Kidney (tissue), 14 donors: ENCODE measurements around the gene KIRREL3. TPM values are rescaled to one million over a fixed set of nuclear protein-coding genes. Genes with fewer than 3 reads are reported as not detected.

ENCODE experiments used
- DNase-seq, 5 donors: peaks; one replicate each; pipeline ENCODE4 v3.0.0-alpha.2; 2013 to 2020
- FAIRE-seq: peaks from 2 replicates; lab custom pipeline; 2012; peaks lifted over from hg19 to GRCh38; lab: Jason Lieb, UNC
- H3K27ac ChIP-seq, 2 donors: one replicate each; pipeline ENCODE4 v1.7.0; 2013; ENCODE audit warnings: low read depth in 2 of 2, low read length in 2 of 2, inconsistent platforms in 1 of 2
- H3K27me3 ChIP-seq: one replicate; pipeline ENCODE4 v1.7.1; 2013; ENCODE audit warnings: low read length, inconsistent platforms; ENCODE audit not compliant: control insufficient read depth, insufficient read depth
- H3K36me3 ChIP-seq, 3 donors: one replicate each; pipeline versions ENCODE4 v1.7.0 to v1.7.1; 2013; ENCODE audit warnings: low read length in 3 of 3, control low read depth in 1 of 3, inconsistent platforms in 1 of 3; ENCODE audit not compliant: insufficient read depth in 3 of 3, control insufficient read depth in 2 of 3
- H3K4me1 ChIP-seq, 3 donors: one replicate each; pipeline versions ENCODE4 v1.7.0 to v1.7.1; 2013; ENCODE audit warnings: low read length in 3 of 3, inconsistent platforms in 1 of 3, low read depth in 1 of 3; ENCODE audit not compliant: control insufficient read depth in 2 of 3, insufficient read depth in 2 of 3
- H3K4me3 ChIP-seq, 3 donors: one replicate each; pipeline versions ENCODE4 v1.7.0 to v1.8.1; 2013; ENCODE audit warnings: low read length in 3 of 3, control low read depth in 1 of 3, inconsistent platforms in 1 of 3
- H3K9ac ChIP-seq, 3 donors: one replicate each; pipeline versions ENCODE4 v1.7.0 to v1.7.1; 2013; ENCODE audit warnings: low read length in 3 of 3, control low read depth in 1 of 3, inconsistent platforms in 1 of 3
- H3K9me3 ChIP-seq, 3 donors: one replicate each; pipeline versions ENCODE4 v1.7.0 to v1.7.1; 2013; ENCODE audit warnings: low read length in 3 of 3, control low read depth in 1 of 3, inconsistent platforms in 1 of 3; ENCODE audit not compliant: control insufficient read depth in 2 of 3, insufficient read depth in 1 of 3
- CTCF ChIP-seq: IDR thresholded peaks from 3 replicates; pipeline ENCODE4 v1.5.1; 2012; ENCODE audit warnings: mild to moderate bottlenecking, moderate library complexity, borderline replicate concordance; ENCODE audit not compliant: insufficient read depth; ENCODE audit errors: extremely low read depth
- intact Hi-C: fragments of 100-400 bp; cut with DNase I; formaldehyde crosslinking; loops from one replicate; pipeline ENCODE4 v1.11.1; 2022
- polyA plus RNA-seq: library from polyadenylated mRNA; stranded (reverse); fragments of 350-450 nt; fragmentation: Illumina TruSeq; extraction: RNeasy Lipid Tissue Mini Kit (QIAGEN cat#74804); gene quantifications from one replicate; pipeline ENCODE4 v1.2.3, GENCODE V29; 2014; ENCODE audit warnings: low read depth, low replicate concordance; ENCODE audit not compliant: insufficient read depth
- total RNA-seq: library from RNA; stranded (reverse); fragmentation: NEBNext Ultra II Directional; extraction: Animal tissue kit (Norgen Biotek cat#: 25700); gene quantifications from one replicate; pipeline ENCODE4 v1.2.1, GENCODE V29; 2021
- donor health status: control.
- donor health status: control.
- donor health status: control.
- donor health status: control.
- donor health status: control.
- donor health status: DM: yes; HTN: yes; CAD: no.
- donor health status: Normal renal cell carcinoma (clear cell type).

Gene KIRREL3
- total and polyA plus RNA-seq, 2 donors from 2014 or later = 0.19 to 0.22 TPM

GRCh38 chr11:126797457-126798169 lies 203.0 kb downstream of the KIRREL3 start:
- H3K4me1 ChIP-seq = peaks cover 0 to 3% (median 0%) of the 10 kb centered on the region in 3 donors
- H3K36me3 ChIP-seq = peaks cover 0 to 3% (median 2%) of the 10 kb centered on the region in 3 donors
- intact Hi-C loops = no loop called here
- no peak for DNase-seq
- H3K4me3 ChIP-seq = no peak overlapping the region
- FAIRE-seq = no peak
- H3K9me3 ChIP-seq = peaks cover 0 to 5% (median 0%) of the 10 kb centered on the region in 3 donors
- no peaks in the 10 kb centered on the region for H3K27me3 ChIP-seq
- H3K9ac ChIP-seq = no peak overlapping the region
- H3K27ac ChIP-seq = no peak overlapping the region
- no peak for TF ChIP-seq CTCF

GRCh38 chr11:126793596-126793995 lies 207.0 kb downstream of the KIRREL3 start:
- Histone ChIP-seq H3K27me3 (no peaks in the 10 kb centered on the region), H3K36me3 (no peaks in the 10 kb centered on the region), H3K4me3 (no peak overlapping the region), H3K9ac (no peak overlapping the region), H3K4me1 (no peaks in the 10 kb centered on the region), H3K9me3 (no peaks in the 10 kb centered on the region), H3K27ac (no peak overlapping the region)
- DNase-seq (no peak), FAIRE-seq (no peak)
- no peak for TF ChIP-seq CTCF
- intact Hi-C loops = no loop called here

GRCh38 chr11:126791991-126792390 lies 208.6 kb downstream of the KIRREL3 start:
- no peaks in the 10 kb centered on the region for H3K9me3 ChIP-seq
- DNase-seq (no peak), FAIRE-seq (no peak)

More at GRCh38 chr11:126791991-126792390, 208.6 kb downstream of the KIRREL3 start:
- Histone ChIP-seq H3K4me1 (no peaks in the 10 kb centered on the region), H3K36me3 (no peaks in the 10 kb centered on the region), H3K4me3 (no peak overlapping the region), H3K27me3 (no peaks in the 10 kb centered on the region), H3K9ac (no peak overlapping the region), H3K27ac (no peak overlapping the region)
- intact Hi-C loops = no loop called here
- TF ChIP-seq CTCF = no peak
